RWPE1 (cell line): Measurements from ENCODE around the gene STYXL1.

Experiments used
- CTCF ChIA-PET: fragments of 350-600 bp; sonication (Branson Sonifier 250); formaldehyde crosslinking; extraction: SDS; loops from one replicate; lab custom pipeline; 2021; lab: Yijun Ruan, JAX
- POLR2A ChIA-PET: fragments of 400-600 bp; formaldehyde crosslinking; extraction: SDS; loops from one replicate; lab custom pipeline; 2020; ENCODE audit warnings: antibody characterized with exemption; ENCODE audit not compliant: low non-redundant PET; lab: Yijun Ruan, JAX
- DNase-seq: peaks from one replicate; pipeline ENCODE4 v3.0.0; 2012; ENCODE audit warnings: low spot score
- H3K27ac ChIP-seq: fragments of 450-650 bp; 2 replicates; pipeline ENCODE4 v1.5.1; 2017
- TF ChIP-seq, protein P1 (sequence below): fragments of 450-650 bp; conservative IDR thresholded peaks from 2 replicates; pipeline ENCODE4 v1.5.1; 2017; ENCODE audit warnings: low read depth, mild to moderate bottlenecking

The STYXL1 gene

DNA sequence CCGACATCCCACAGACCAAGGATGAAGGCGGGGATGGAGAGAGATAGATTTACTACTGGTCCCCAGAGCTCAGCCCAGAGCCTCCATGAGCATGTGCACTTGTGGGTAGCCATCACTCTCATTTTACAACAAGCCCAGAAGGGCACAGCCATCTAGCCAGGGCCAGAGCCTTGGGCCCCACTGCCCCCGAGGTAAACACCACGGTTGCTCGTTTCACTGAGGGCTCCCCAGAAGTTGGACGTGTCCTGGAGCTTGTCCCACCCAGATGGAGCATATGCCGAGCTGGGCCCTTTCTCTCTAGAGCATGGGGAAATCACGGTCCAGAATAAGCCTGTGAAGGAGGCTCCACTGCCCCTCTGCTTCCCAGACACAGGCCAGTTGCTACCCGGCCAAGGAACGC is 44.4 kb downstream of the STYXL1 start:
- TF ChIP-seq, protein P1, sequence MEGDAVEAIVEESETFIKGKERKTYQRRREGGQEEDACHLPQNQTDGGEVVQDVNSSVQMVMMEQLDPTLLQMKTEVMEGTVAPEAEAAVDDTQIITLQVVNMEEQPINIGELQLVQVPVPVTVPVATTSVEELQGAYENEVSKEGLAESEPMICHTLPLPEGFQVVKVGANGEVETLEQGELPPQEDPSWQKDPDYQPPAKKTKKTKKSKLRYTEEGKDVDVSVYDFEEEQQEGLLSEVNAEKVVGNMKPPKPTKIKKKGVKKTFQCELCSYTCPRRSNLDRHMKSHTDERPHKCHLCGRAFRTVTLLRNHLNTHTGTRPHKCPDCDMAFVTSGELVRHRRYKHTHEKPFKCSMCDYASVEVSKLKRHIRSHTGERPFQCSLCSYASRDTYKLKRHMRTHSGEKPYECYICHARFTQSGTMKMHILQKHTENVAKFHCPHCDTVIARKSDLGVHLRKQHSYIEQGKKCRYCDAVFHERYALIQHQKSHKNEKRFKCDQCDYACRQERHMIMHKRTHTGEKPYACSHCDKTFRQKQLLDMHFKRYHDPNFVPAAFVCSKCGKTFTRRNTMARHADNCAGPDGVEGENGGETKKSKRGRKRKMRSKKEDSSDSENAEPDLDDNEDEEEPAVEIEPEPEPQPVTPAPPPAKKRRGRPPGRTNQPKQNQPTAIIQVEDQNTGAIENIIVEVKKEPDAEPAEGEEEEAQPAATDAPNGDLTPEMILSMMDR, result no peak
- H3K27ac ChIP-seq, result no peak overlapping the region
- CTCF ChIA-PET, result interaction anchor here (0.6 kb wide), 1 partner anchor 136 kb away, joined by 3 read pairs; no protein-coding TSS in a partner anchor
- no peak for DNase-seq
- POLR2A ChIA-PET, result no interaction called here

DNA sequence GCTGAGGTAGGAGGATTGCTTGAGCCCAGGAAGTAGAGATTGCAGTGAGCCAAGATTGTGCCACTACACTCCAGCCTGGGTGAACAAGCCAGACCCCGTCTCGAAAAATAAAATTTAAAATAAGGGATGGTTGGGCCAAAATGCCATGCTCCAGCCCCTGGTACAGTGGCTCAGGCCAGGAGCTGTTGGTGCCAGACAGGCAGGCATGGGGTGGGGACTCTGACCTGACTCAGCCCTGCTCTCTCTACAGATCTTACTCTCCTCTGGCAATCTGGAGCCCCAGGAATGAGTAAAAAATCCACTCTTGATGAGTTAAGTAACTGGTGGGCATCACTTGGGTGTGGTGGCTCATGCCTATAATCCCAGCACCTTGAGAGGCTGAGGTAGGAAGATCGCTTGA is 45.0 kb downstream of the STYXL1 start:
- DNase-seq, result no peak
- TF ChIP-seq, protein P1, result no peak
- no peak overlapping the region for H3K27ac ChIP-seq
- ChIA-PET CTCF (interaction anchor here (0.6 kb wide), 1 partner anchor 136 kb away, joined by 3 read pairs; no protein-coding TSS in a partner anchor), POLR2A (no interaction called here)

DNA sequence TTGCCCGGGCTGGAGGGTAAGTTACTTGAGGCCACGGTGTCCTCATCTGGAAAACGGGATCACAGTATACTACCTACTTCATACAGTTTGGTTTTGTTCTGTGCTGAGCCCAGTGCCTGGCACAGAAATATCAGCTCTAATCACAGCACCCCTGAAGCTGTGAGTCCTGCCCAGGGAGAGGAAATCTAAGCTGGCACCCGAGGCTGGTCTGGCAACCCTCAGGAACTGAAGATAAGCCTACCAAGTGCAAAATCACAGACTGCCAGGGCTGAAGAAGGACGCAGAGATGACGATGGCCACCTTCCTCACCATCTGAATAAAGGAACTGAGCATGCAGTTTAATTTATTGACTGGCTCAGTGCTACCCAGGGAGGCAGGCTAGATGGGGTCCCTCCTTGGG is 45.7 kb downstream of the STYXL1 start:
- ChIA-PET CTCF (no interaction called here), POLR2A (no interaction called here)

DNA sequence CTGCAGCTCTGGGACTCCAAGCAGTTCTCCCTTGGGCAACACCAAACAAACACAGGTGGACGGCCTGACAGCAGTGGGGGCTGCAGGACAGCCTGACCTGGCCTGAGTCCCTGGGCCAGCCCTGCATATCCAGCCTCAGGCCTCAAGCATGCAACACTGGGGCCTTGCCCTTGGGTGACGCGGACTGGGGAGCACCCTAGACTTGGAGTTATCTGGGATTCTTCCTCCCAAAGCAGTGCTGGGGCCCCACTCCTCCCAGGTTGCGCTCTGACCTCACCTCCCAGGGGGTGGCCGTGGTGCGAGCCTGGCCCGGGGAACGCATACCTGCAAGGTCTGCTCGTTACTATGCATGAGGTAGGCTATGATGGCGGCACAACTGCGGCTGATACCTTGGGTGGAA is 47.2 kb downstream of the STYXL1 start:
- POLR2A ChIA-PET, result interaction anchor here (0.6 kb wide), 1 partner anchor 1075 kb away, joined by 4 read pairs; no protein-coding TSS in a partner anchor
- no peak for DNase-seq
- CTCF ChIA-PET, result no interaction called here
- 0 out of 2 replicates have a peak overlapping the region, but pooled peaks have one; percentile 1 for H3K27ac ChIP-seq
- TF ChIP-seq, protein P1, result no peak

More for the DNA sequence above, 45.7 kb downstream of the STYXL1 start:
- H3K27ac ChIP-seq, result no peak overlapping the region
- no peak for DNase-seq
- TF ChIP-seq, protein P1, result no peak

DNA sequence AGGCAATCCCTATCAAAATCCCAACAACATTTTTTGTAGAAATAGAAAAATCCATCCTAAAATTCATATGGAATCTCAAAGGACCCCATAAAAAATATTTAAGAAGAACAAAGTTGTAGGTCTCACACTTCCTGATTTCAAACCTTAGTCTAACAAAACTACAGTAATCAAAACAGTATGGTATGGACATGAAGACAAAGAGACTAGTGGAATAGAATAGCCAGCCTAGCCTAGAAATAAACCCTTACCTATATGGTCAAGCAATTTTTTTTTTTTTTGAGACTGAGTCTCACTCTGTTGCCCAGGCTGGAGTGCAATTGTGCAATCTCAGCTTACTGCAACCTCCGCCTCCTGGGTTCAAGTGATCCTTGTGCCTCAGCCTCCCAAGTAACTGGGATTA is 49.8 kb downstream of the STYXL1 start:
- ChIA-PET CTCF (interaction anchor here (0.6 to 0.7 kb wide), 2 partner anchors 23 to 69 kb away, joined by 4 to 7 read pairs; no protein-coding TSS in a partner anchor), POLR2A (no interaction called here)
- TF ChIP-seq, protein P1, result no peak
- DNase-seq, result no peak
- no peak overlapping the region for H3K27ac ChIP-seq

DNA sequence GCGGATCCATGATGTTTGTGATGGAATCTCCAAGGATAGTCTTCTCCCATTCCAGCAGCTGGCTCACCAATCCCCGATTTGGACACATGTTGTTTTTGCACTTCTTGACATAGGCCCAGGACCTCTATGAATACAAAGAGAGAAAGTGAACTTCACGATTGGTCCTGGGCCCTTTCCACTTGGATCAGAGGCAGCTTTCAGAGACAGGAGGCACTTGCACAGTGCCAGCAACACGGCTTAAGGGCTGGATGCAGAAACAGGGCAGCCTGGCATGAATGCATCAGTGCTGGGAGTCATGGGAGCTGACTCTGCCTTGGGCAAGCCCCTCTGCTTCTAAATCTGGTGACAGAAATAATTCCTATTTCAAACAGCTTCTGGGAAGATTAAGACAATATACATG is 51.3 kb downstream of the STYXL1 start:
- no peak for DNase-seq
- TF ChIP-seq, protein P1, result no peak
- ChIA-PET POLR2A (no interaction called here), CTCF (interaction anchor here (0.5 kb wide), 1 partner anchor 72 kb away, joined by 3 read pairs; no protein-coding TSS in a partner anchor)
- no peak overlapping the region for H3K27ac ChIP-seq
